PFSK-1 (cell line): ENCODE measurements around the gene AUTS2.

Experiments
- POLR2AphosphoS5 ChIP-seq: IDR thresholded peaks from 2 replicates; pipeline ENCODE4 v1.6.1; 2012; ENCODE audit warnings: low read depth, mild to moderate bottlenecking, control low read depth, low read length, moderate library complexity
- TF ChIP-seq, protein P1 (sequence below), 2 experiments: IDR thresholded peaks; 2 replicates each; pipeline versions ENCODE4 v1.6.1 to v1.8.0; 2011 to 2012; ENCODE audit warnings: low read depth in 2 of 2, low read length in 2 of 2, control low read depth in 1 of 2, inconsistent platforms in 1 of 2, mild to moderate bottlenecking in 1 of 2, moderate library complexity in 1 of 2; ENCODE audit not compliant: insufficient read depth in 1 of 2

DNA sequence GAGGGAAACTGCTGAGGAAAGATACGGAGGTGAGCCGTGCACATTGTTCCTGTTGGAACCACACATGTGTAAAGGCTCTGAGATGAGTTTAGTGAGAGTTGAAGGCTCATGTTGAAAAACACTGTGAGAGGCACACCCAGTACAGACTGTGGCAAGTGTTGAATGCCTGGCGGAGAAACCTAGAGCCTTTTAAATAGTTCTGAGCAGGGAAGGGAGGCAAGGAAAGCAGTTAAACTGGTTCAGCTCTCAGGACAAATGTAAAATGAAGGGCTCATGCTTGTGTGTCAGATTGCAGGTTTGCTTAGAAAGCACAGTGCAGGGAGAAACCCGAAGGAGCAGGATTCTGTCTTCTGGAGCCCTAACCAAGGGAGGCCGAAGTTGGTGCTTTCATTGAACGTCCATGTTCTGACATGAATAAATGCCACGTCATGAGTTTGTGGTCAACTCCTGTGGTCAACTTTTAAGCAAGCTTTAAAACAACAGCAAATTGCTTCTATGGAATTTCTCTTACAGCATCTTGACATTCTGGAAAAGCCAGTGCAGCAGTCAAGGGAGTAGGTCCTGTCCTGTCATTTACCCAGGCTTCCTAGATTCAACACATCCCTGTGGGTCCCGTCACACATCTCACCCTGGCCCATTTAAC is 882.8 kb downstream of the AUTS2 start:
- no peak for TF ChIP-seq POLR2AphosphoS5
- TF ChIP-seq, protein P1, sequence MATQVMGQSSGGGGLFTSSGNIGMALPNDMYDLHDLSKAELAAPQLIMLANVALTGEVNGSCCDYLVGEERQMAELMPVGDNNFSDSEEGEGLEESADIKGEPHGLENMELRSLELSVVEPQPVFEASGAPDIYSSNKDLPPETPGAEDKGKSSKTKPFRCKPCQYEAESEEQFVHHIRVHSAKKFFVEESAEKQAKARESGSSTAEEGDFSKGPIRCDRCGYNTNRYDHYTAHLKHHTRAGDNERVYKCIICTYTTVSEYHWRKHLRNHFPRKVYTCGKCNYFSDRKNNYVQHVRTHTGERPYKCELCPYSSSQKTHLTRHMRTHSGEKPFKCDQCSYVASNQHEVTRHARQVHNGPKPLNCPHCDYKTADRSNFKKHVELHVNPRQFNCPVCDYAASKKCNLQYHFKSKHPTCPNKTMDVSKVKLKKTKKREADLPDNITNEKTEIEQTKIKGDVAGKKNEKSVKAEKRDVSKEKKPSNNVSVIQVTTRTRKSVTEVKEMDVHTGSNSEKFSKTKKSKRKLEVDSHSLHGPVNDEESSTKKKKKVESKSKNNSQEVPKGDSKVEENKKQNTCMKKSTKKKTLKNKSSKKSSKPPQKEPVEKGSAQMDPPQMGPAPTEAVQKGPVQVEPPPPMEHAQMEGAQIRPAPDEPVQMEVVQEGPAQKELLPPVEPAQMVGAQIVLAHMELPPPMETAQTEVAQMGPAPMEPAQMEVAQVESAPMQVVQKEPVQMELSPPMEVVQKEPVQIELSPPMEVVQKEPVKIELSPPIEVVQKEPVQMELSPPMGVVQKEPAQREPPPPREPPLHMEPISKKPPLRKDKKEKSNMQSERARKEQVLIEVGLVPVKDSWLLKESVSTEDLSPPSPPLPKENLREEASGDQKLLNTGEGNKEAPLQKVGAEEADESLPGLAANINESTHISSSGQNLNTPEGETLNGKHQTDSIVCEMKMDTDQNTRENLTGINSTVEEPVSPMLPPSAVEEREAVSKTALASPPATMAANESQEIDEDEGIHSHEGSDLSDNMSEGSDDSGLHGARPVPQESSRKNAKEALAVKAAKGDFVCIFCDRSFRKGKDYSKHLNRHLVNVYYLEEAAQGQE (IDR thresholded peaks at IDR 0.05; ENCODE audit: insufficient read depth in 1 of 2, low read depth in 2 of 2, low read length in 2 of 2), result no peak
